ENCODE results near the gene YIF1A.

- TF ChIP-seq RAD21 (IDR thresholded peaks at IDR 0.05; ENCODE audit: low read length) (no peak), RFX5 (IDR thresholded peaks at IDR 0.05; ENCODE audit: low read length) (no peak), CTCF (IDR thresholded peaks at IDR 0.05) (no peak), TCF12 (IDR thresholded peaks at IDR 0.05) (no peak), ELF1 (IDR thresholded peaks at IDR 0.05) (no peak), MXI1 (IDR thresholded peaks at IDR 0.05; ENCODE audit: low read depth, low read length) (no peak), MAX (IDR thresholded peaks at IDR 0.05; ENCODE audit: low read depth) (no peak), TEAD4 (IDR thresholded peaks at IDR 0.05; ENCODE audit: borderline replicate concordance, insufficient read depth) (no peak), RCOR1 (IDR thresholded peaks at IDR 0.05; ENCODE audit: low read length) (no peak)
Observed at GRCh38 chr11:66284526-66285078, 4.3 kb downstream of the YIF1A start.

All from SK-N-SH (cell line).